ENCODE results near the gene SLC39A13. TPM values are rescaled to one million over a fixed set of nuclear protein-coding genes. Genes with fewer than 3 reads are reported as not detected.

Gene SLC39A13
- total RNA-seq, 1 donor from 2014 or later: 124 TPM

GRCh38 chr11:47438721-47439120 lies 30.3 kb downstream of the SLC39A13 start:
- Mint-ChIP-seq H3K27me3 (ENCODE audit: low read depth) (no peaks in the 10 kb centered on the region), H3K36me3 (ENCODE audit: low read depth) (no peaks in the 10 kb centered on the region), H3K9me3 (ENCODE audit: low read depth) (no peaks in the 10 kb centered on the region), H3K4me1 (ENCODE audit: low read depth) (no peaks in the 10 kb centered on the region), H3K27ac (ENCODE audit: unreplicated experiment) (no peak overlapping the region), H3K4me3 (ENCODE audit: unreplicated experiment) (no peak overlapping the region)
- no peak for TF ChIP-seq CTCF (IDR thresholded peaks at IDR 0.05)
- no peak for DNase-seq (ENCODE audit: low spot score)

GRCh38 chr11:47440054-47440476 lies 31.7 kb downstream of the SLC39A13 start:
- Mint-ChIP-seq H3K36me3 (ENCODE audit: low read depth) (no peaks in the 10 kb centered on the region), H3K27me3 (ENCODE audit: low read depth) (no peaks in the 10 kb centered on the region), H3K4me1 (ENCODE audit: low read depth) (no peaks in the 10 kb centered on the region), H3K4me3 (ENCODE audit: unreplicated experiment) (no peak overlapping the region), H3K27ac (ENCODE audit: unreplicated experiment) (no peak overlapping the region), H3K9me3 (ENCODE audit: low read depth) (no peaks in the 10 kb centered on the region)
- TF ChIP-seq CTCF (IDR thresholded peaks at IDR 0.05): no peak
- no peak for DNase-seq (ENCODE audit: low spot score)

GRCh38 chr11:47441421-47441820 lies 33.0 kb downstream of the SLC39A13 start:
- no peak for DNase-seq (ENCODE audit: low spot score)
- H3K36me3 Mint-ChIP-seq (ENCODE audit: low read depth): no peaks in the 10 kb centered on the region
- H3K4me3 Mint-ChIP-seq (ENCODE audit: unreplicated experiment): no peak overlapping the region
- H3K27ac Mint-ChIP-seq (ENCODE audit: unreplicated experiment): no peak overlapping the region
- H3K27me3 Mint-ChIP-seq (ENCODE audit: low read depth): no peaks in the 10 kb centered on the region
- no peaks in the 10 kb centered on the region for H3K9me3 Mint-ChIP-seq (ENCODE audit: low read depth)
- no peaks in the 10 kb centered on the region for H3K4me1 Mint-ChIP-seq (ENCODE audit: low read depth)
- no peak for TF ChIP-seq CTCF (IDR thresholded peaks at IDR 0.05)

GRCh38 chr11:47442514-47442913 lies 34.1 kb downstream of the SLC39A13 start:
- Mint-ChIP-seq H3K4me1 (ENCODE audit: low read depth) (no peaks in the 10 kb centered on the region), H3K9me3 (ENCODE audit: low read depth) (no peaks in the 10 kb centered on the region), H3K4me3 (ENCODE audit: unreplicated experiment) (no peak overlapping the region), H3K27ac (ENCODE audit: unreplicated experiment) (no peak overlapping the region), H3K36me3 (ENCODE audit: low read depth) (no peaks in the 10 kb centered on the region), H3K27me3 (ENCODE audit: low read depth) (no peaks in the 10 kb centered on the region)
- DNase-seq (ENCODE audit: low spot score): no peak
- no peak for TF ChIP-seq CTCF (IDR thresholded peaks at IDR 0.05)

GRCh38 chr11:47443028-47443700 lies 34.8 kb downstream of the SLC39A13 start:
- DNase-seq (ENCODE audit: low spot score): no peak
- H3K27ac Mint-ChIP-seq (ENCODE audit: unreplicated experiment): no peak overlapping the region
- no peak for TF ChIP-seq CTCF (IDR thresholded peaks at IDR 0.05)
- H3K36me3 Mint-ChIP-seq (ENCODE audit: low read depth): no peaks in the 10 kb centered on the region
- H3K4me3 Mint-ChIP-seq (ENCODE audit: unreplicated experiment): no peak overlapping the region
- H3K27me3 Mint-ChIP-seq (ENCODE audit: low read depth): no peaks in the 10 kb centered on the region
- no peaks in the 10 kb centered on the region for H3K9me3 Mint-ChIP-seq (ENCODE audit: low read depth)
- H3K4me1 Mint-ChIP-seq (ENCODE audit: low read depth): no peaks in the 10 kb centered on the region
